ENCODE measurements around the gene GABARAPL1.

- TF ChIP-seq CTCF (conservative IDR thresholded peaks at IDR 0.05; ENCODE audit: low read depth, low read length) (no peak), EZH2 (IDR thresholded peaks at IDR 0.05; ENCODE audit: borderline replicate concordance, low read depth, low read length, poor library complexity, severe bottlenecking) (no peak)
Measured at GRCh38 chr12:10212739-10213131, at the start of gene GABARAPL1.

All from A673 (cell line).